ENCODE measurements around the gene PCDHA5.

GRCh38 chr5:140822281-140822629, 842 bp downstream of the PCDHA5 start:
- TF ChIP-seq CTCF (IDR thresholded peaks at IDR 0.05; ENCODE audit: poor library complexity, severe bottlenecking) (no peak), EP300 (conservative IDR thresholded peaks at IDR 0.05; ENCODE audit: poor library complexity, severe bottlenecking) (no peak), POLR2AphosphoS5 (IDR thresholded peaks at IDR 0.05) (no peak), EZH2 (IDR thresholded peaks at IDR 0.05; ENCODE audit: borderline replicate concordance, insufficient read depth, low read length, poor library complexity, severe bottlenecking) (no peak), RAD21 (conservative IDR thresholded peaks at IDR 0.05) (no peak), MXI1 (conservative IDR thresholded peaks at IDR 0.05; ENCODE audit: poor library complexity, severe bottlenecking) (no peak)
